Measurements from ENCODE around the gene KCNMA1.

The KCNMA1 gene

DNA sequence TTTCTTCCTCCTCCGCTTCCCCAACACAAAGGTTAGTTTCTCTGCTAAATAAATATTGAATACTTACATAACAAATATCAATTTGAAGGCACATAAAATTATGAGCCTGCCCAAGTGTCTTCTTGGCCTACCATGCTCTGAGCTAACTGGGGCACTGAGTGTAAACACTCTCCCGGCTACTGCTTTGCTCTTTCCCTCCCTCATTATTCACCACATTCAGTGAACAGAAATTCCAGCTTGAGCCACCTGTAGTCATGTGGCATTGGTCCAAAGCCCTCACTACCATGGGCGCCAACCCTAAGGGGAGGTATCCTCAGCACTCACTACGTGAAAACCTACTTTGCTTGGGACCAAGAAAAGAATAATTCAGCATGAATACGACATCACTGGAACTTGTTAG is 409.0 kb downstream of the KCNMA1 start:
- Histone ChIP-seq H4K20me1 (ENCODE audit: insufficient read depth) (no peaks in the 10 kb centered on the region), H3K4me1 (ENCODE audit: low read depth, poor library complexity, severe bottlenecking) (peaks cover 6% of the 10 kb centered on the region), H3K4me3 (IDR thresholded peaks at IDR 0.05; ENCODE audit: insufficient read depth, low read depth, low read length) (no peak overlapping the region), H3K27me3 (ENCODE audit: insufficient read depth, low read depth) (no peaks in the 10 kb centered on the region), H3K9ac (no peak overlapping the region), H3K79me2 (ENCODE audit: insufficient read depth, low read depth) (no peaks in the 10 kb centered on the region), H3K4me2 (no peak overlapping the region), H3K36me3 (ENCODE audit: insufficient read depth) (no peaks in the 10 kb centered on the region), H3K27ac (no peak overlapping the region), H2AFZ (ENCODE audit: low read depth) (no peak overlapping the region)
- TF ChIP-seq, protein P1, sequence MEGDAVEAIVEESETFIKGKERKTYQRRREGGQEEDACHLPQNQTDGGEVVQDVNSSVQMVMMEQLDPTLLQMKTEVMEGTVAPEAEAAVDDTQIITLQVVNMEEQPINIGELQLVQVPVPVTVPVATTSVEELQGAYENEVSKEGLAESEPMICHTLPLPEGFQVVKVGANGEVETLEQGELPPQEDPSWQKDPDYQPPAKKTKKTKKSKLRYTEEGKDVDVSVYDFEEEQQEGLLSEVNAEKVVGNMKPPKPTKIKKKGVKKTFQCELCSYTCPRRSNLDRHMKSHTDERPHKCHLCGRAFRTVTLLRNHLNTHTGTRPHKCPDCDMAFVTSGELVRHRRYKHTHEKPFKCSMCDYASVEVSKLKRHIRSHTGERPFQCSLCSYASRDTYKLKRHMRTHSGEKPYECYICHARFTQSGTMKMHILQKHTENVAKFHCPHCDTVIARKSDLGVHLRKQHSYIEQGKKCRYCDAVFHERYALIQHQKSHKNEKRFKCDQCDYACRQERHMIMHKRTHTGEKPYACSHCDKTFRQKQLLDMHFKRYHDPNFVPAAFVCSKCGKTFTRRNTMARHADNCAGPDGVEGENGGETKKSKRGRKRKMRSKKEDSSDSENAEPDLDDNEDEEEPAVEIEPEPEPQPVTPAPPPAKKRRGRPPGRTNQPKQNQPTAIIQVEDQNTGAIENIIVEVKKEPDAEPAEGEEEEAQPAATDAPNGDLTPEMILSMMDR (conservative IDR thresholded peaks at IDR 0.05; ENCODE audit: low read depth, low read length) = no peak

DNA sequence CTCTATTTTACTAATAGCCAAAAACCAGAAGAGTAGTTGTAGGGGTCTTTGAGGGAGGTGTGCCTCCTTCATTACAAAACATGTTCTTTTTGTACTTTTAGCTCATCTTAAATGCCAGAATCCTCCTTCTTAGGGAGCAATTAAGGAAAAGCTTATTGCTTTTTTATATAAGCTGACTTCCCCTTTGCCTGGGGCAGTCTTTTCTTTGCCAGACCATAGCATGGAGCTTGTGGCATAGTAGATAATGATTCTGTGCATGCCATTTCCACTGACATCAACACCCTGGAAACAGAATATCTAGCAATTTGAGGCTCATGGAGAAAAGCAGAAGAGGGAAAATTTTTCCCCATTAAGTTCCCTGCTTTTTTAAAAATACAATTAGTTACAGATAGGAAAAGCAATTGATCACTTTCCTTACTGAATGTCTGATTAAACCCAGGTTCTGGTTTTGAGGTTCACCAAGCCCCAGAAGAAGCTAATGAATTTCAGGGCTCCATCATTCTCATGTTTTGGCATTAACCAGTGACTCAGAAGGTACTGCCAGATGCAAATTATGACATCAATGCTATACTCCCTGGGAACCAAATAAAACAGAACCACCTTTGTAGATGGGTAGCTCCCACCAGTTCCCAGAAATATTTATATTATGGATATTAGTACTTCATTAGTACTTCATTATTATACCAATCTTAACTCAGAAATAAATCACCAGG is 410.6 kb downstream of the KCNMA1 start:
- Histone ChIP-seq H3K27me3 (ENCODE audit: insufficient read depth, low read depth) (no peaks in the 10 kb centered on the region), H3K4me1 (ENCODE audit: low read depth, poor library complexity, severe bottlenecking) (peaks cover 6% of the 10 kb centered on the region), H3K27ac (no peak overlapping the region), H3K4me3 (IDR thresholded peaks at IDR 0.05; ENCODE audit: insufficient read depth, low read depth, low read length) (no peak overlapping the region), H3K79me2 (ENCODE audit: insufficient read depth, low read depth) (no peaks in the 10 kb centered on the region), H3K9ac (no peak overlapping the region), H2AFZ (ENCODE audit: low read depth) (no peak overlapping the region), H4K20me1 (ENCODE audit: insufficient read depth) (no peaks in the 10 kb centered on the region), H3K4me2 (no peak overlapping the region), H3K36me3 (ENCODE audit: insufficient read depth) (no peaks in the 10 kb centered on the region)
- TF ChIP-seq, protein P1 (conservative IDR thresholded peaks at IDR 0.05; ENCODE audit: low read depth, low read length) = no peak

DNA sequence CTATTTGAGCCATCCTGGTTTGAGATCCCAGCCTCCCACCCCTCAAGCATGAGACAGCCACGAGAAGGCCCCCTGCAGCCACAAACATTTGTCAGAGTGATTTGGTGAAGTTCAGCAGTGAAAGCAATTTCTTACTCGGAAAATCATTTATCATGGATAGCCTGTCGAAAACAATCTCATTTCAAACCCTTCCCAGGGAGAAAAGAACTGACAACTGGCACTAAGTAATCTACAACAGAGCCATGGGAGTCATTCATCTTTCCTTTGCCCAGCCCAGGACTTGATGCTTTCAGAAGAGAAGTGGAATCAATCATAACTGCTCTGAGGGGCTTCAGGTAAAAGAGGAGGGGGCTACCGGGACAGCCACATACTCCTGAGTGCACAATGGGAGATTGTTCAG is 411.2 kb downstream of the KCNMA1 start:
- Histone ChIP-seq H3K9ac (no peak overlapping the region), H3K79me2 (ENCODE audit: insufficient read depth, low read depth) (no peaks in the 10 kb centered on the region), H2AFZ (ENCODE audit: low read depth) (no peak overlapping the region), H3K27me3 (ENCODE audit: insufficient read depth, low read depth) (no peaks in the 10 kb centered on the region), H3K27ac (no peak overlapping the region), H3K4me1 (ENCODE audit: low read depth, poor library complexity, severe bottlenecking) (peaks cover 6% of the 10 kb centered on the region), H4K20me1 (ENCODE audit: insufficient read depth) (no peaks in the 10 kb centered on the region), H3K4me2 (no peak overlapping the region), H3K36me3 (ENCODE audit: insufficient read depth) (no peaks in the 10 kb centered on the region), H3K4me3 (IDR thresholded peaks at IDR 0.05; ENCODE audit: insufficient read depth, low read depth, low read length) (no peak overlapping the region)
- TF ChIP-seq, protein P1 (conservative IDR thresholded peaks at IDR 0.05; ENCODE audit: low read depth, low read length) = no peak

DNA sequence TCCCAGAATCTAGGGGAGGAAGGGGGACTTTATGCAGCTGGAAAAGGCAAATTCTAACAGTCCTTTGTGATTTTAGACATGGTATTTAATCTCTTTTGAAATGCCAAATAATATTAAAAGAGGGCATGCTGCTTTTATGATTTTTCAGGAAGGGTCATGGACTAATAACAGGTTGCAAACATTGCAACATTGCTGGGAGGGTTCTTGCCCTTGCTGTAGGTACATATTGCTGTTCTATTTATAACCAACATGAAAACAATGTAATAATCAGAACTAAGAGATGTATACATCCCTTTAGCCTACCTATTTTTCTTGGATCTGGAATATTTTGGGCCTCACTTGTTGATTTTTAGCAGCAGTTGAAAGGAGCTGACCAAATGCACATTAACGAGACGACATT is 411.6 kb downstream of the KCNMA1 start:
- H3K27me3 ChIP-seq (ENCODE audit: insufficient read depth, low read depth) = no peaks in the 10 kb centered on the region
- no peaks in the 10 kb centered on the region for H3K79me2 ChIP-seq (ENCODE audit: insufficient read depth, low read depth)
- H3K4me1 ChIP-seq (ENCODE audit: low read depth, poor library complexity, severe bottlenecking) = peaks cover 3% of the 10 kb centered on the region
- no peaks in the 10 kb centered on the region for H4K20me1 ChIP-seq (ENCODE audit: insufficient read depth)
- no peak overlapping the region for H3K9ac ChIP-seq
- H2AFZ ChIP-seq (ENCODE audit: low read depth) = no peak overlapping the region
- H3K27ac ChIP-seq = no peak overlapping the region
- H3K36me3 ChIP-seq (ENCODE audit: insufficient read depth) = no peaks in the 10 kb centered on the region
- no peak overlapping the region for H3K4me2 ChIP-seq
- TF ChIP-seq, protein P1 (conservative IDR thresholded peaks at IDR 0.05; ENCODE audit: low read depth, low read length) = no peak
- no peak overlapping the region for H3K4me3 ChIP-seq (IDR thresholded peaks at IDR 0.05; ENCODE audit: insufficient read depth, low read depth, low read length)

All from KMS-11 (cell line).